ENCODE results near the gene PPP6R3. TPM values are rescaled to one million over a fixed set of nuclear protein-coding genes. Genes with fewer than 3 reads are reported as not detected.

Gene PPP6R3
- total RNA-seq, 2 experiments from 2014 or later, result 84.7 to 87.0 TPM

DNA sequence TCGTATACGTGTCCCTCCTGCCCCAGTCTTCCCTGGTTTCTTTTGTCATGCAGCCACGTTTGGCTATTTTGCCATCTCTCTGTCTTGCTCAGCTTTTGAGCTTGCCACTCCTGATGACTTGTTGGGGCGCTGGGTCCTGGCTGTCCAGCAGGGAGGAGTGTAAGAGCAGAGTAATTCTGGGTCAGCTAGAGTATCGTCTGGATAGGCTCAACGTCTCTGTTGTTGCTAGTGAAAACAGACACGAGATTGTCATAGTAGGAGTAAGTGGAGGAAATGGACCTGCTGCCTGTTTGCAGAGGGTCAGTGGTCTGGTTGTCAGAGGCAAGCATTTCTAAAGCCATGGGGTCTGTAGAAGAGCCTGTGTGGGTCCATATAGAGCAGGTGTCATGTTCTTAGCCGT lies 83.0 kb downstream of the PPP6R3 start:
- CTCF ChIA-PET, result no interaction called here
- Mint-ChIP-seq H3K27ac (no peak overlapping the region), H3K27me3 (ENCODE audit: low read depth) (no peaks in the 10 kb centered on the region), H3K4me1 (ENCODE audit: low read depth) (peaks cover 71% of the 10 kb centered on the region), H3K4me3 (no peak overlapping the region), H3K36me3 (ENCODE audit: low read depth) (peaks cover 51% of the 10 kb centered on the region), H3K9me3 (no peaks in the 10 kb centered on the region)
- intact Hi-C loops (cut with micrococcal nuclease), result no loop called here
- no peak for DNase-seq

DNA sequence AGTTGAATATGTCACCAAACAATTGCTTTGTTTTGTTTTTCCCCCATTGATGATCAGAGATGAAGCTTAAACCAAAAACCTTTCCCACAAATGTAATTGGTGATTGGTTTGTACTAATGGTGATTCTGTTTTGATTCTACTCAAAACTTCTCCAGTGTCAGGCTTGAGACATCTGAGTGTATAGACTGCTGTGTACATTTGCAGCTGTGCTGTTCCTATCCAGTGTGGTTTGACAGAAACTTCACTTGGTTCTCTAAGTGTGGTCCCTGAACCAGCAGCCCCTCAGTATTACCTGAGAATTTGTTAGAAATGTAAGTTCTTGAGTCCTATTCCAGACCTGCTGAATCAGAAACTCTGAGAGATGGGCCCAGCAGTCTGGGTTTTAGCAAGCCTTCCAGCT lies 84.8 kb downstream of the PPP6R3 start:
- H3K36me3 Mint-ChIP-seq (ENCODE audit: low read depth), result peaks cover 49% of the 10 kb centered on the region
- intact Hi-C loops (cut with micrococcal nuclease), result no loop called here

DNA sequence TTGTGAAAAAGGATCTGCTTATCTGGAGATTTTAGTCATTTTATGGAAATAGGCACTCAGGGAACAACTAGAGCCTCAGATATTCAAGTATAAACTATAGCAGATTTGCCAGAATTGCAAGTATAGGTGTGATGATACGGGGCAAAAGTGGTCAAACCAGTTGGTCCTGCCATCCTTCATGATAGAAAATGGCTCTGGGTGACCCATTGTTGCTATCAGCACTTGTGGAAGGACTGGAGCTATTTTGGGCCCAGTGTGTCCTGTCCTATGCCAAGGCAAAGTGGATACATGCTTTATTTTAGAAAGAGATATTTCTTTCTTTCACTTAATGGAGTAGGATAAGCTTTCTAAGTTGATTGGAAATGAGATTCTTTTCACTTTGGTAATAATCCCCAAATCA lies 85.2 kb downstream of the PPP6R3 start:
- Mint-ChIP-seq H3K4me1 (ENCODE audit: low read depth) (peaks cover 78% of the 10 kb centered on the region), H3K4me3 (no peak overlapping the region), H3K9me3 (no peaks in the 10 kb centered on the region), H3K36me3 (ENCODE audit: low read depth) (peaks cover 50% of the 10 kb centered on the region), H3K27ac (peak overlapping the region; percentile 80), H3K27me3 (ENCODE audit: low read depth) (no peaks in the 10 kb centered on the region)
- CTCF ChIA-PET, result no interaction called here
- DNase-seq, result no peak
- intact Hi-C loops (cut with micrococcal nuclease), result no loop called here

More for the DNA sequence above, 84.8 kb downstream of the PPP6R3 start:
- H3K4me1 Mint-ChIP-seq (ENCODE audit: low read depth), result peaks cover 75% of the 10 kb centered on the region
- H3K27me3 Mint-ChIP-seq (ENCODE audit: low read depth), result no peaks in the 10 kb centered on the region
- DNase-seq, result no peak
- H3K27ac Mint-ChIP-seq, result peak overlapping the region; percentile 80
- H3K9me3 Mint-ChIP-seq, result no peaks in the 10 kb centered on the region
- H3K4me3 Mint-ChIP-seq, result no peak overlapping the region
- CTCF ChIA-PET, result interaction anchor here (1.0 kb wide), 1 partner anchor 10 kb away, joined by 3 read pairs; no protein-coding TSS in a partner anchor

DNA sequence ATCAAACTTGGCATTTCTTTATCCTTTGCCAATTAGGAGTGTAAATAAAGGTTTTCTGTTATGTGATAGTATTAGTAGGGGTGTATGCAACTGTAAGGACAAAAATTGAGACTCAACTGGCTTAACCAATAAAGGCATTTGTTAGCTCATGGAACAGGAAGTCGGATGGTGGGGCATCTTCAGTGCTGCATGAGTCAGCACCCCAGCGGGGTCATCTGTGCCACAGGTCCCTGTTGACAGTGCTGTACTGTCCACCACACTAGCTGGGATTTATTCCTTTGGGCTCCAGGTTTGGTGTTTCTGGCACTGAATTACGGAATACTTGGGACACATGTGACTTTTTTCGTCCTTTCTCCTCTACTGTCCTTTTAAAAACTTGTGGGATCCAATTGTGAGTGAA lies 86.0 kb downstream of the PPP6R3 start:
- CTCF ChIA-PET, result interaction anchor here (0.9 kb wide), 1 partner anchor 10 kb away, joined by 3 read pairs; no protein-coding TSS in a partner anchor
- Mint-ChIP-seq H3K9me3 (no peaks in the 10 kb centered on the region), H3K36me3 (ENCODE audit: low read depth) (peaks cover 49% of the 10 kb centered on the region), H3K4me3 (no peak overlapping the region), H3K4me1 (ENCODE audit: low read depth) (peaks cover 76% of the 10 kb centered on the region), H3K27ac (peak overlapping the region; percentile 80), H3K27me3 (ENCODE audit: low read depth) (no peaks in the 10 kb centered on the region)
- intact Hi-C loops (cut with micrococcal nuclease), result no loop called here
- no peak for DNase-seq

DNA sequence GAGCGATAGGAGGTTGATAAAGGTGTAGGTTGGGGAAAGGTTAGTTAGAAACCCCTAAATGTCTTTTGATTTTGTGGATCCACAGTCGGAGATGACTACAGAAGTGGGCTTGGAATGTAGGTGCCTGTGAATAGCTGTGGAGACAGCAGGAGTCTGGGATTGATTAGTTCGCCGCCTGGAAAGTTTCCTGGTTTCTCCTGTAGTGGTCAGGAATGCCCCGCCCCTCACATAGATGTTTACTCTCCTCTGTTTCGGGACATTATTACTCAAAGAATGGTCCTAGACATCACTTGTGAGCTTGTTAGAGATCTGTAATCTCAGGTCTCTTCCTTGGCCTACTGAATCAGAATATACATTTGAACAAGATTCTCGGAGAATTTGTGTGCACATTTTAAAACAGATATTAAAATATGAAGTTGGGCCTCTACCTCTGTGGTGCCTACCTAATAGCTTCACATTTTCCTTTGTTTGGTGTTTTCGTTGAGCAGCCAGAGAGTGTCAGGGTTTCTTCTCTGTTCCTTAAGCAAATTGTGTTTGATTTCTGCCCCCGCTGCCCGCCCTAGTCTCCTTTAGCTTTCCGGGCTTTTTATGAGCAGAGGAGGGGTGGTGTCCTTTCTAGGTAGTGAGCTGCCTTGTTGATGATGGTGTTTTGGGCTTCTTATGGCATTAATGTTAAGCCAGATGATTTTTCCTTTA lies 89.4 kb downstream of the PPP6R3 start:
- Mint-ChIP-seq H3K4me1 (ENCODE audit: low read depth) (peaks cover 67% of the 10 kb centered on the region), H3K27me3 (ENCODE audit: low read depth) (no peaks in the 10 kb centered on the region), H3K36me3 (ENCODE audit: low read depth) (peaks cover 50% of the 10 kb centered on the region), H3K4me3 (peak overlapping the region; percentile 44), H3K9me3 (no peaks in the 10 kb centered on the region), H3K27ac (peak overlapping the region; percentile 91)
- no peak for DNase-seq
- intact Hi-C loops (cut with micrococcal nuclease), result loop anchor here (5.0 kb wide), 1 partner anchor 88 kb away; the partner anchor contains the start of gene PPP6R3
- CTCF ChIA-PET, result interaction anchor here (0.7 kb wide), 1 partner anchor 21 kb away, joined by 3 read pairs; no protein-coding TSS in a partner anchor

DNA sequence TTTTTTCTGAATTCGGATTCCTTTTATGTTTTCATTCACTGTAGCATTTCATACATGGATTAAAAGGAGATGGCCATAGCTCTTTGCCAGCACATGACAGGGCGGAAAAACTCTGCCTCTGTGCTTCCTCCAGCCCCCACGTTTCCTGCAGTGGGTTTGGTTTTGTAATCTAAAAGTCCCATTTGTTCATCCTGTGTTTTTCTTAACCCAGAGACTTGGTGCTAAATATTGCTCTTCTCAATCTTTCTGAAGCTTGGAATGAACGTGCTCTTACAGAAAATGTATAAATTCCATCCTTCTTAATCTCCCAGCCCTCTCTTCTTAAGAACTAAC lies 89.9 kb downstream of the PPP6R3 start:
- Mint-ChIP-seq H3K27ac (peak overlapping the region; percentile 91), H3K36me3 (ENCODE audit: low read depth) (peaks cover 52% of the 10 kb centered on the region), H3K27me3 (ENCODE audit: low read depth) (no peaks in the 10 kb centered on the region), H3K4me1 (ENCODE audit: low read depth) (peaks cover 64% of the 10 kb centered on the region), H3K4me3 (peak overlapping the region; percentile 44), H3K9me3 (no peaks in the 10 kb centered on the region)
- DNase-seq, result peak; percentile 61
- intact Hi-C loops (cut with micrococcal nuclease), result loop anchor here (5.0 kb wide), 1 partner anchor 88 kb away; the partner anchor contains the start of gene PPP6R3
- CTCF ChIA-PET, result interaction anchor here (0.6 kb wide), 1 partner anchor 86 kb away, joined by 4 read pairs; no protein-coding TSS in a partner anchor

DNA sequence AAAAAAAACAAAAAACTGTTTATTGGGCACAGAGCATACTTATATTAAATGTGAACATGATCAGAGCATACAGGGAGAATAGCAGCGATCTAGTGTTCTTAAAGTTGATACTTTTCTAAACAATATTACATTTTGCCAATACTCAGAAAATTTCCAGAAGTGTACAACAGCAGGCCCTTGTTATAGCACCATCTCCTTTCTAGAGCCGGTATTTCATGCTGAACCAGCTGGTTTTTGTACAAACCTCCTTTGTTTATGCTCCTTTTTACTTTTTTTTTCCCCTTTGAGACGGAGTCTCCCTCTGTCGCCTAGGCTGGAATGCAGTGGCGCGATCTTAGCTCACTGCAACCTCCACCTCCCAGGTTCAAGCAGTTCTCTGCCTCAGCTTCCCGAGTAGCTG lies 90.7 kb downstream of the PPP6R3 start:
- Mint-ChIP-seq H3K36me3 (ENCODE audit: low read depth) (peaks cover 52% of the 10 kb centered on the region), H3K27me3 (ENCODE audit: low read depth) (no peaks in the 10 kb centered on the region), H3K27ac (peak overlapping the region; percentile 91), H3K4me3 (no peak overlapping the region), H3K9me3 (no peaks in the 10 kb centered on the region), H3K4me1 (ENCODE audit: low read depth) (peaks cover 58% of the 10 kb centered on the region)
- no peak for DNase-seq
- CTCF ChIA-PET, result interaction anchor here (0.6 kb wide), 1 partner anchor 87 kb away, joined by 4 read pairs; no protein-coding TSS in a partner anchor
- intact Hi-C loops (cut with micrococcal nuclease), result loop anchor here (5.0 kb wide), 1 partner anchor 89 kb away; the partner anchor contains the start of gene PPP6R3

DNA sequence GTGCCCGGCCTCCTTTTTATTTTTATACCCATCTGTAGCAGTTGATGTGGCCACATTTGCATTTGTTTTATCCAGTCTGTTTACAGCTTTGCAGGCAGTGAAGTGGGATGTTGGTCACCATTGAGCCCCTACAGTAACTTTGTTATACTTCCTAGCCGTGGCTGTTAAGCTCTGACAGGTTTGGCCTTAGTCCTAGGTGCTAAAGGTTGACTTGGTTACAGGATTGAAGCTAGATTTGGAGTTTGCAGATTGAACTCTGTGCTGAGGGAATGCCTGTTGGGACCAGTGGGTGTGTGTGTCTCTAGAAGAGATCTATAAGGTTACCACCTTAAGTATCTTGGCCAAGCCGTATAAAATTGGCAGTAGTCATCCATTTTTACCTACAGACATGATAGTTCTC lies 91.2 kb downstream of the PPP6R3 start:
- peaks cover 49% of the 10 kb centered on the region for H3K36me3 Mint-ChIP-seq (ENCODE audit: low read depth)
- intact Hi-C loops (cut with micrococcal nuclease), result loop anchor here (5.0 kb wide), 1 partner anchor 89 kb away; the partner anchor contains the start of gene PPP6R3

DNA sequence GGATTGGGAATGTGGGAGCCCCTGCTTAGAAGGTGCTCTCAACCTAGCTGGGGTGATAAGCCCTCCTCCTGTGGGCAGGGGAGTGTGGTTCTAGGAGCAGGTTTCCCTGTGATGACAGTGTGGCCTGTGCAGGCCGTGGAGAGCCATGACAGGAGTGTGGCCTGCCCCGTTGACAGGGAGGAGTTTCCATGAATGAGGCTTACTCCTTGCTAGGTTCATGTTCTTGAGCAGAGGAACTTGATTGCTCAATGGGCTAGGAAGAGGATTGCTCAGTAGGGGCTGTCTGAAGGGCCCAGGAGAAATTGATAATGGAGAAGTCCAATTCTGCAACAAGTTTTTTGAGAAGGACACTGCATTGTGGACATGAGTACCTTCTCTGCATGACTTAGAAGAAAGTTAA lies 92.0 kb downstream of the PPP6R3 start:
- H3K27me3 Mint-ChIP-seq (ENCODE audit: low read depth), result no peaks in the 10 kb centered on the region
- H3K9me3 Mint-ChIP-seq, result no peaks in the 10 kb centered on the region
- CTCF ChIA-PET, result no interaction called here
- no peak for DNase-seq
- H3K36me3 Mint-ChIP-seq (ENCODE audit: low read depth), result peaks cover 46% of the 10 kb centered on the region
- H3K4me1 Mint-ChIP-seq (ENCODE audit: low read depth), result peaks cover 45% of the 10 kb centered on the region
- no peak overlapping the region for H3K4me3 Mint-ChIP-seq
- H3K27ac Mint-ChIP-seq, result no peak overlapping the region
- intact Hi-C loops (cut with micrococcal nuclease), result loop anchor here (5.0 kb wide), 1 partner anchor 90 kb away; the partner anchor contains the start of gene PPP6R3

More for the DNA sequence above, 91.2 kb downstream of the PPP6R3 start:
- Mint-ChIP-seq H3K4me3 (no peak overlapping the region), H3K4me1 (ENCODE audit: low read depth) (peaks cover 53% of the 10 kb centered on the region), H3K27me3 (ENCODE audit: low read depth) (no peaks in the 10 kb centered on the region), H3K9me3 (no peaks in the 10 kb centered on the region), H3K27ac (no peak overlapping the region)
- CTCF ChIA-PET, result no interaction called here
- DNase-seq, result no peak

DNA sequence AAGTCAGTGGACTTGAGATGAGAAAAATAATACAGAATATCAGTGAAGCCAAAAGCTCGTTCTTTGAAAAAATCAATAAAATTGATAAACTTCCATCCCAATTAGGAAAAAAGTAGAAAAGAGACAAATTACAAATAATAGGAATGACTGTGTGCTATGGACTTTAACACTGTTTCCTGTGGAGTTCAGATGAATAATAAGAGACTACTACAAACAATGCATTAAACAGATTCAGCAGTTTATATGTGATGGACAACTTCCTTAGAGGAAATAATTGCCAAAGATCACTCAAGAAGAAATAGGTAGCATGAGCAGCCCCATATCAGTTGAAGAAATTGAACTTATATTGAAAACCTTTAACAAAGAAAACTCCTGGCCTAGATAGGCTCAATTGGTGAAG lies 99.7 kb downstream of the PPP6R3 start:
- intact Hi-C loops (cut with micrococcal nuclease), result no loop called here
- peaks cover 28% of the 10 kb centered on the region for H3K36me3 Mint-ChIP-seq (ENCODE audit: low read depth)
- no peaks in the 10 kb centered on the region for H3K27me3 Mint-ChIP-seq (ENCODE audit: low read depth)
- no peak for DNase-seq
- H3K4me3 Mint-ChIP-seq, result no peak overlapping the region
- no peak overlapping the region for H3K27ac Mint-ChIP-seq
- H3K9me3 Mint-ChIP-seq, result no peaks in the 10 kb centered on the region
- CTCF ChIA-PET, result no interaction called here
- peaks cover 13% of the 10 kb centered on the region for H3K4me1 Mint-ChIP-seq (ENCODE audit: low read depth)

DNA sequence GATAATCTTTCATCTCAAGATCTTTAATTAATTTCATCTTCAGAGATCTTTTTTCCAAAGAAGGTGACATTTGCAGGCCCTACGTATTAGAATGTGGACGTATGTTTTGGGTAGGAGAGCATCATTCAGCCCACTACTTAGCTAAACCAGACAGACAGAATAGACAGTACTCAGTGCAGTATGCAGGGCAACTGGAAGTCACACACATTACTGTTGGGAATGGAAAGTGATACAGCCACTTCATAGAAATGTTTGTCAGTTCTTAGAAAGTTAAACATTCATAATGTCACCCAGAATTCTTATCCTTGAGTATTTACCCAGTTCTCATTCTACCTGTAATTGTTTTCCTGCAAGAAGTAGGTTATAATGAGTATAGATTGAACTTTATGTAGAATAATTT lies 102.9 kb downstream of the PPP6R3 start:
- intact Hi-C loops (cut with micrococcal nuclease), result no loop called here
- DNase-seq, result no peak
- peaks cover 42% of the 10 kb centered on the region for H3K36me3 Mint-ChIP-seq (ENCODE audit: low read depth)
- peak overlapping the region; percentile 8 for H3K27ac Mint-ChIP-seq
- H3K27me3 Mint-ChIP-seq (ENCODE audit: low read depth), result no peaks in the 10 kb centered on the region
- CTCF ChIA-PET, result no interaction called here
- H3K9me3 Mint-ChIP-seq, result no peaks in the 10 kb centered on the region
- H3K4me3 Mint-ChIP-seq, result no peak overlapping the region
- H3K4me1 Mint-ChIP-seq (ENCODE audit: low read depth), result peaks cover 23% of the 10 kb centered on the region

DNA sequence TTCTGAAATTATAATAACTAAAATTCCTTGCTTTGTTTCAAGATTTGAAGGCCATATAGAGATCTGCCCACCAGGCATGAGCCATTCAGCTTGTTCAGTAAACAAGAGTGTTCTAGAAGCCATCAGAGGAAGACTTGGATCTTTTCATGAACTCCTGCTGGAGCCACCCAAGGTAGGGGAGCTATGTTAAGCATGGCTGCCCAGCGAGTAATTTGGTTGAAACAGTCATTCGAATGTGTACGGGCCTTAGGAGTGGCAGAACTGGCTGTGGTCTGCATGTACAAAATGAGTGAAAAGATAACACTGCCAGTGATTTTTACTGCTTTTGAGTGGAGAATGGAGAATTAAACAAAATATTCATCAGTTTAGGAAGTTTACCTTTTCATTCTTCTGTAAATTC lies 103.7 kb downstream of the PPP6R3 start:
- H3K4me3 Mint-ChIP-seq, result no peak overlapping the region
- CTCF ChIA-PET, result no interaction called here
- no peak for DNase-seq
- no peak overlapping the region for H3K27ac Mint-ChIP-seq
- H3K27me3 Mint-ChIP-seq (ENCODE audit: low read depth), result no peaks in the 10 kb centered on the region
- peaks cover 42% of the 10 kb centered on the region for H3K36me3 Mint-ChIP-seq (ENCODE audit: low read depth)
- intact Hi-C loops (cut with micrococcal nuclease), result no loop called here
- peaks cover 29% of the 10 kb centered on the region for H3K4me1 Mint-ChIP-seq (ENCODE audit: low read depth)
- H3K9me3 Mint-ChIP-seq, result no peaks in the 10 kb centered on the region

DNA sequence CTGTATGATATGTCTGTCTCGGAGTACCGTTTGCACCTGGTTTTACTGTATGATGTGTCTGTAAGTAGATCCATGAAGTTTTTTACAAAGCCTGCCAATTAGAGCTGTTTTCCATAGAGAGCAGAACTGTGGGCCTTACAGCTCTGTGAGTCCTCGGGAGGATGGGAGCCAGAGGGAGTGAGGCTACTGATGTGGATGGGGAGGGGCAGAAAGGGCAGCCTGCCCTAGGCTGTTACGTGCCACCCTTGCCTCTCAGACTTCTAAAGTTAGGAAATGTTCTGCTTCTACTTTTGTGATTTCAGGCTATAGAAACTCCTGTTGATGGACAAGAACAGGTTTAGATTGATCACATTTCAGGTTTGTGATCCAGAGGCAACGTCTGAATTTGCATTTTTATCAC lies 105.2 kb downstream of the PPP6R3 start:
- Mint-ChIP-seq H3K4me1 (ENCODE audit: low read depth) (peaks cover 39% of the 10 kb centered on the region), H3K27ac (no peak overlapping the region), H3K36me3 (ENCODE audit: low read depth) (peaks cover 44% of the 10 kb centered on the region), H3K9me3 (no peaks in the 10 kb centered on the region), H3K4me3 (no peak overlapping the region), H3K27me3 (ENCODE audit: low read depth) (no peaks in the 10 kb centered on the region)
- CTCF ChIA-PET, result no interaction called here
- DNase-seq, result no peak
- intact Hi-C loops (cut with micrococcal nuclease), result no loop called here

Data from activated naive CD4-positive, alpha-beta T cell treated with anti-CD3 and anti-CD28 coated beads for 36 hours (primary cell).